A673 (cell line): ENCODE measurements around the gene PHKA2.

Source experiments
- EZH2 ChIP-seq: fragments of 200-600 bp; sonication (generic); IDR thresholded peaks from 2 replicates; pipeline ENCODE4 v1.6.1; 2017; ENCODE audit warnings: borderline replicate concordance, low read depth, mild to moderate bottlenecking, mixed read lengths, antibody characterized with exemption, low read length; ENCODE audit not compliant: poor library complexity, severe bottlenecking
- TF ChIP-seq, protein P1 (sequence below): fragments of 300-800, 200-600 bp; sonication (generic); conservative IDR thresholded peaks from 2 replicates; pipeline ENCODE4 v1.5.1; 2017; ENCODE audit warnings: low read depth, mild to moderate bottlenecking, antibody characterized with exemption, low read length, moderate library complexity, mixed read lengths

DNA sequence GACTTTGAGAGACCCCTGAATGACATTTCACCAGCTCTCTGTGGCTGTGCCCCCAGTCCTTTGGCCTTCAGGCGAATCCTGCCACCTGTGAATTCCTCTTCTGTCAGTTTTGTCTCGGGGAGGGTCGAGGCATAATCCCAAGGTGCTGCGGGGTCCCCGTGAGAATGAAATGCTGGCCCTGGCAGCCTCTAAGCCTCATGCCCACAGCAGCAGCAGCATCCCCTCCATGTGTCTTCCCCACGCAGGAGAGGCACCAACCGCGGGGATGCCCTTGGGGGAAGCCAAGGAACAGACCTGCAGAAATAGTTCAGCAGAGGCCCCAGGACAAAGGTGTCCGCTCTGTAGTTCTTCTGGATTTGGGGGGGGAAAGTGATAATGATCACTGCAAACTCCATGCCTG, 104.8 kb downstream of the PHKA2 start:
- TF ChIP-seq, protein P1, sequence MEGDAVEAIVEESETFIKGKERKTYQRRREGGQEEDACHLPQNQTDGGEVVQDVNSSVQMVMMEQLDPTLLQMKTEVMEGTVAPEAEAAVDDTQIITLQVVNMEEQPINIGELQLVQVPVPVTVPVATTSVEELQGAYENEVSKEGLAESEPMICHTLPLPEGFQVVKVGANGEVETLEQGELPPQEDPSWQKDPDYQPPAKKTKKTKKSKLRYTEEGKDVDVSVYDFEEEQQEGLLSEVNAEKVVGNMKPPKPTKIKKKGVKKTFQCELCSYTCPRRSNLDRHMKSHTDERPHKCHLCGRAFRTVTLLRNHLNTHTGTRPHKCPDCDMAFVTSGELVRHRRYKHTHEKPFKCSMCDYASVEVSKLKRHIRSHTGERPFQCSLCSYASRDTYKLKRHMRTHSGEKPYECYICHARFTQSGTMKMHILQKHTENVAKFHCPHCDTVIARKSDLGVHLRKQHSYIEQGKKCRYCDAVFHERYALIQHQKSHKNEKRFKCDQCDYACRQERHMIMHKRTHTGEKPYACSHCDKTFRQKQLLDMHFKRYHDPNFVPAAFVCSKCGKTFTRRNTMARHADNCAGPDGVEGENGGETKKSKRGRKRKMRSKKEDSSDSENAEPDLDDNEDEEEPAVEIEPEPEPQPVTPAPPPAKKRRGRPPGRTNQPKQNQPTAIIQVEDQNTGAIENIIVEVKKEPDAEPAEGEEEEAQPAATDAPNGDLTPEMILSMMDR = no peak
- no peak for TF ChIP-seq EZH2
